ENCODE measurements around the gene CDRT15L2.
"Not testable (repeated sequence)": the region's sequence is repeated elsewhere in the genome, so short reads cannot be mapped to it uniquely, and the experiment has no call there.

CDRT15L2 gene

DNA sequence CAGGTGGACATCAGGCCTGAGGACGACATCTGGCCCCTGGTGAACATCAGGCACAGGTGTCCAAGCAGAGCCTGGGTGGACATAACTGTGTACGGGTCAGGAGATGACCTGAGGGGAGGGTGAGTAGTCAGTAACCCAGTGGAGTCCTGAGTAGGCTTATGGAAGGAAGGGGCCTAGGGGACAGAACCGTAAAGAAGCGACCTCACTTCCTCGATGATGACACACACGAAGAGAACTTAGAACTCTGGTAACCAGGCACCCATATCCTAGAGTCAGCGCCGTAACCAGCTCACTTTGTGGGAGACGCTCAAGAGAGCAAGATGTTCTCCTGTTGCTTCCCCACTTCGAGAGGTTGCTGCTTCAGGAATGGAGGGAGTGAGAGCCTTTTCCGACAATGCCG is at the start of gene CDRT15L2:
CDRT15L2 (plus strand) TSS at position 301 of the 400 bp plus-strand sequence; CDS start at position 321, 20 bp downstream.
- in situ Hi-C loops (cut with MboI; ENCODE audit: low sequenced_read_pairs), result not testable (repeated sequence)

DNA sequence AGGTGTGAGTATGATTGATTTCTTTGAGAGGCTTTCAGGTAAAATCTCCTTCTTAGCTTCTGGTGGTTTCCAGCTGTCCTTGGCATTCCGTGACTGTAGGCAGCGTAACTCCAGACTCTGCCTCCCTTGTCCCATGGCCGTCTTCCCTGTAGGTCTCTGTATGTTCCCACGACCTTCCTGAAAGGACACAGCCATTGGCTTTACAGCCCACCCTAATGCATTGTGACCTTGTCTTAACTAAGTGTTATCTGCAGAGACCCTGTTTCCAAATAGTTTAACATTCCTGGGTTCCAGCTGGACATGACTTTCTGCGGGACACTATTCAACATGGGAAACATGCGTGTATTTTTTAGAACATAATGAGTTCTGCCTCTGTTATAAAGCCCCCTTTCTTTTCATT is 49.4 kb upstream of the CDRT15L2 start:
- in situ Hi-C loops (cut with MboI; ENCODE audit: low sequenced_read_pairs), result not testable (repeated sequence)

DNA sequence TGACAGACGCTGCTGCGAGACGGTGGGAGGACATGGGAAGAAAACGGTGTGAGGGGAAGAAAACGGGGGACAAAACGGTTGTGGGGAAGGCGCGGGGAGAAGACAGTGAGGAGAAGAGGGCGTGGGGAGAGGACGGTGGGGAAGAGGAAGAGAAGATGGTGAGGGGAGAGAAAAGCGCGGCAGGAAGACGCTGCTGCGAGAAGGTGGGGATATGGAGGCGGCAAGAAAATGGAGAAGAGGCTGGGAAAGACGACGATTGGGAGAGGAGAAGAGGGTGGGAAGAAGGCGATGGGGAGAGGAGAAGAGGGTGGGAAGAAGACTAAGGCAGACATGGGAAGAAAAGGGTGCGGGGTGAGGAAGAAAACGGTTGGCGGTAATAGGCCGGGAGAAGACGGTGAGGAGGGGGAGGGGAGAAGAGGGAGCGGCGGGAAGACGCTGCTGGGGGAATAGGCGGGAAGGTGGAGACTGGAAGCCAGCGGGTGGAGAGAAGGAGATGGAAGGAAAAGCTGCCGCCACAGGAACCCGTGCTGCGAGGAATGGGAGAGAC is 46.9 kb upstream of the CDRT15L2 start:
- in situ Hi-C loops (cut with MboI; ENCODE audit: low sequenced_read_pairs), result not testable (repeated sequence)

DNA sequence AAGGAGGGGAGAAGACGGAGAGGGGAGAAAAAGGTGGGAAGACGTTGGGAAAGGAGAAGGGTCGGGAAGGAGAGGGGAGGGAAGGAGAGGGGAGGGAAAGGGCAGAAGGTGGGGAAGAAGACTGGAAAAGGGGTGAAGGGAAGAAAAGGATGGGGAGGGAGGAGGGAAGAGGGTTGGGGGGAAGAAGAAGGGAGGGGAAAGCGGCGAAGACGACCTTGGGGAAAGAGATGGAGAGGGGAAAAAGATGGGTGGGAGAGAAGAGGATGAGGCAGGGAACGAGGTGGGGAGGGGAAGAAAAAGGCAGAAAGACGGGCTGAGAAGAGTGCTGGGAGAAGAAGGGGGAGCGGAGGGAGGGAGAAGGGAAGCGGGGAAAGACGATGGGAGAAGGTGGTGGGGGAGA is 46.3 kb upstream of the CDRT15L2 start:
- in situ Hi-C loops (cut with MboI; ENCODE audit: low sequenced_read_pairs), result not testable (repeated sequence)

DNA sequence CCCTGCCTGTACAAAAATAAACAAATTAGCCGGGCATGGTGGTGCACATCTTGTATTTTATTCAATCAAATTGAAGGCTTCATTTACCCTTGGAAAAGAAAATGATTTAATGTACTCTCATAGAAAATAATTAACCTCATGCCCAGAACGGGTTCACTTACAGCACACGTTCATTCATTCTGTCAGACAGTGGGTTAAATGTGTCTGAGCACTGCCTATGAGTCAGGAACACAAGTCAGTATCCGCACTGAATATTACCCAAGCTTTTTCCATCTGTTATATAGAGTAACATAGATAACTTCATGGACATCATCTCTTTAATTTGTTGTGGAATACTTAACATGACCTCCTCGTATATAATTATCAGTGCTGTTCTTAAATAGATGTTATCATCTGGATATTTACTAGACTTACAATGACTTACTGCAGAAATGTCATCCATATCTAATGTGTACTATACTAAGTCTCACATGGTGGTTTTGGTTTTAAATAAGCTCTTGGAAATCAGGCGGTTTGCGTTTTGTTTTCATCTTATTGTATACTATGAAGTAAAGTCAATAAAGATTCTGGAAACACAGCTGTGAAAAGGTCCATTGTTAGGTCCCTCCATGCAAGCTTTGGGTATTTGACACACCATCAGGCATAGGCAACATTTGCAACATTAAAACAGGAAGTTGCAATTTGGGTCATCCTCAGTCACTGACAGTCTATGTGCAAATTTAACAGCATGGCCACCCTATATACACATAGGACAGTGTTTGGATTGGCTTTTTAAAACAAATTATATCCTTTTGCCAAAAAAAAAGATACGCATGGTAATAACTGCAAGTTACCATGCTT is 44.6 kb upstream of the CDRT15L2 start:
- in situ Hi-C loops (cut with MboI; ENCODE audit: low sequenced_read_pairs), result not testable (repeated sequence)

DNA sequence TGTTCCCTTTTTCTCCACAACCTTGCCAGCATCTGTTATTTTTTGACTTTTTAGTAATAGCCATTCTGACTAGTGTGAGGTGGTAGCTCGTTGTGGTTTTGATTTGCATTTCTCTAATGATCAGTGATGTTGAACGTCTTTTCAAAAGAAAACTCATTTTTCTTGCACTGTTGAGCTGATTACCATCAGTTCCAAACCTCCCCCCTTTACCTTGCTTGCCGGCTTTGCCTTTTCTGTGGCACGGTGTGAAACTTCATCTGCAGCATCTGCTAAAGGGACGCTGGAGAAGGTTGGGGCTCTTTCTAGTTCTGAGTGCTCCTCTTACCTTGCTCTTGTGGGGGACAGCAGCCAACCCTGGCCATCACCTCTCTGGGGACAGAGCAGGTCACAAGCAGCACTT is 39.1 kb upstream of the CDRT15L2 start:
- in situ Hi-C loops (cut with MboI; ENCODE audit: low sequenced_read_pairs), result not testable (repeated sequence)

DNA sequence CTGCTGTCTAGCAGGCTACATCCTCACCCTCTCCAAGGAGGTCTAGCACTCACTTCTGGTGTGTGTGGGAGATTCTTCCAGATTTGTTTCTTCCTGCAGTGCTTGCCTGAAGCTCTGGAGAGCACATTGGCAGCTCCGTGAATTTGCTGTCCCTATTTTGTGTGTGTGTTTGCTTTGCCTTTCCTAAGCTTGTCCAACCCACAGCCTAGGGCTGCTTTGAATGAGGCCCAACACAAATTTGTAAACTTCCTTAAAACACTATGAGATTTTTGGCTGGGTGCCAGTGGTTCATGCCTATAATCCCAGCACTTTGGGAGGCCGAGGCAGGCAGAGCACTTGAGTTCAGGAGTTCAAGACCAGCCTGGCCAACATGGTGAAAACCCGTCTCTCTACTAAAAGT is 38.7 kb upstream of the CDRT15L2 start:
- in situ Hi-C loops (cut with MboI; ENCODE audit: low sequenced_read_pairs), result not testable (repeated sequence)

DNA sequence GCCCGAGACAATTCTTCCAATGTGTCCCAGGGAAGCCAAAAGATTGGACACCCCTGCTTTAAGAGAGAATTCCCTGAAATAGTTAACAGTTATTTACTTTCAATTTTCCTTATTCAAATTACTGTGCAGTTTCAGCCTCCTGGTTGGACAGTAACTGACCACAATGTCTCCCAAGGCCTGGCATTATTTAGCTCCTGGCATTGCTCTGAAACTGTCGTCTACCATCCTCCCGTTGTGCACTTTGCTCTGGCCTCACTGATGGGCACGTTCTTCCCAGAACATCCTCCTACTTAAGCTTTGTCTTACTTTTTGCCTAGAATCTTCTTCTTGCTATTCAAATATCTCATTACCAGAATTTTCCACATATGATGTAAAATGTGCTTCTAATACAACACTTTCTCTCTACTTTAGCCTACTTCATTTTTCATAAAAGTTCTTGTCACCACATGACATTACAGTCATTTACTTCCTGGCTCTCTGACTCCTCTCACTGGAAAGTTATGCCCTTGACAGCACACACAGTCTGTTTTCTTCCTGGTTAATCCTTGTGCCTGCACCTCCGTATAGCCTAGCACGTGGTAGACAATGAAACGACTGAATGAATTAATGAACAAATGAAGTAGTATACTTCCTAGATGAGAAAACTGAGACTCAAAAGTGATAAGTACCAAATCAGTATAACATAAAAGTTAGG is 37.5 kb upstream of the CDRT15L2 start:
- in situ Hi-C loops (cut with MboI; ENCODE audit: low sequenced_read_pairs), result not testable (repeated sequence)

DNA sequence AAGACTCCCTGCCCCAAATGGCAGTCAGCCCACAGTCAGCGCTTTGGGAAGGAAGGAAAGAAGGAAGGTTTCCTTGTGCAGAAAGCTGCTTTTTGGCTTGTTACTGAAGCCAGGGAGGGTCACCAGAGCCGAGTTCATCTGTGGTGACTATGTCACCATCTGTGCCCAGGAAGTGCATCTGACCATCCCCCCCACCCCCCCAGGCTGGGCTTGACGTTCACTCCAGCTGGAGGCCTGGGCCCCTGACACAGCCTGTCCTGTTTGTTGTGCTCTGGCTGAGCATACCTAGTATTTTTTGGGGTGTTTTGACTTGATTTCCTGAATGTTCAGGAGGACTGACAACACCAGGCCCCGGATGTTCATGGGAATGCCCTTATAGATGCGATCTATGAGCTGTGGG is 31.6 kb upstream of the CDRT15L2 start:
- in situ Hi-C loops (cut with MboI; ENCODE audit: low sequenced_read_pairs), result not testable (repeated sequence)

DNA sequence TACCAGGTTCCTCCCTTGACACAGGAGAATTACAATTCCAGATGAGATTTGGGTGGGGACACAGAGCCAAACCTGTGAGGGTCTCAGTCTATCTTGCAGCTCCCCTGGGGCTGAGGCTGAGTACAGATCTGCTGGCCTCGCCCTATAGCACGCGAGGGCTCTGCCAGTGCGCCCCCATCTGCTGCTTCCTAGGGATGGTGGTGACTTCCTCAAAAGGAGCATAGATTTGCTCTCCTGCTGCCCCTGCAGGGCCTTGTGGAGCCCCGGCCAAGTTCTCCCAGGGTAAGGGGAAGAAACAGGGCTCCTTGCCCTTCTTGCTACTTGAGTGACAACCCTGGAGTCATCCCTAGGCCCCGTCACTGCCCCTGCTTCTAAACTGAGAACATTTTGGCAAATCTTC is 26.6 kb upstream of the CDRT15L2 start:
- in situ Hi-C loops (cut with MboI; ENCODE audit: low sequenced_read_pairs), result not testable (repeated sequence)

DNA sequence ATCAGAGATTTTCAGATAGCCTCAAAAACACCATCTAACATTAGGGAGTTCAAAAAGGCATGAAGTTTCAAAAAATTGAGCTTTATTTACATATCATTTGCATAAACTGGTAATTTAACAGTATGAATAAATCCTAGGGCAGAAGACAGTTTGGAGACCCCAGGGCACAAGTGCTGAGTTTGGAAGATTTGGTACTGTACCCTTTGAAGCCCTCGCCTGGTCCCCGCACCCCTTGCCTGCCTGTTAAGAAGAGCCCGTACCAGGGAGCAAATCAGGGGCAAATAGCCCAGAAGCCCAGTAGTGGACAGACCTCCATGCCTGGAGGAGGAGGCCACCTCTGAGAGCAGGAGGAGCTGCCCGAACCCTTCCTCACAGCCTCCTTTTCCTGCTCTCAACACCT is 24.8 kb upstream of the CDRT15L2 start:
- in situ Hi-C loops (cut with MboI; ENCODE audit: low sequenced_read_pairs), result not testable (repeated sequence)

DNA sequence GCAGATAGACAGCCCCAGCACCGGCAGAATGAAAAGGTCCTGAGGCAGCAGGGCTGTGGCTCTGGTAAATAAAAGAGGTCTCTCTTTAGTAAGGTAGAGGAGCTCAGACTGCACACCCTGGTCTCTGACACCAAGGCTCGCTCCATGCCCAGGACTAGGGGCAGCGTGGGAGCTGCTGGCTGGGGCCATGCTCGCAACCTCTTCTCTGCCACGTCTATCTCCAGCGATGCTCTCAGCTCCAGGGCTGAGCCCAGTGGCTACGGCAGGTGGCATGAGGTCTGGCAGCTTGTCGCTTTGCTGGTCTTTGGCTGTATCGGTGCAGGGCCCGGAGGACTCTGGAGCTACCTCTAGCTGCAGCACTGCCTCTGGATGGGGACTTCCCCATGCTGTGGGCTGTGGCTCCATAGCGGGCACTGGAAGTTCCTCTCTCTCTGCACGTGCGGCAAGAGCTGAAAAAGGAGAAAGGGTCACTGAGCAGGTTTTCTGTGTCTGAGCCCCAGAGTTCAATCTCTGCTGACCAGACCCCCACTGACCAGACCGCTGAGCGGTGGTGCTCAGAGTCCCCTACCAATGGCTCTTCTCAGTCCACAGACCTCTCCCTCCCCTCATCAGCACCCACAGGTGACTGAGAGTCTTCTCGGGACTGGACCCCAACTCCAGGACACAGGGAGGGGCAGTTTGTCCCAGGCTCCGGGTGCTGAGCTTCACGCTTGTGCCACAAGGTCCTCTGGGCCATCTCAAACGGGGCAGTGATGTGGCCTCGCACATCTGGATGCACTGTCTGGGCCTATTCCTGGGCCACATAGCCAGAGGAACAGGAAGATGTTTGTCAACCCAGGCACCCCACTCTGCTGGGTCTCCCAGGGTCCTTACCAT is 24.2 kb upstream of the CDRT15L2 start:
- in situ Hi-C loops (cut with MboI; ENCODE audit: low sequenced_read_pairs), result not testable (repeated sequence)

DNA sequence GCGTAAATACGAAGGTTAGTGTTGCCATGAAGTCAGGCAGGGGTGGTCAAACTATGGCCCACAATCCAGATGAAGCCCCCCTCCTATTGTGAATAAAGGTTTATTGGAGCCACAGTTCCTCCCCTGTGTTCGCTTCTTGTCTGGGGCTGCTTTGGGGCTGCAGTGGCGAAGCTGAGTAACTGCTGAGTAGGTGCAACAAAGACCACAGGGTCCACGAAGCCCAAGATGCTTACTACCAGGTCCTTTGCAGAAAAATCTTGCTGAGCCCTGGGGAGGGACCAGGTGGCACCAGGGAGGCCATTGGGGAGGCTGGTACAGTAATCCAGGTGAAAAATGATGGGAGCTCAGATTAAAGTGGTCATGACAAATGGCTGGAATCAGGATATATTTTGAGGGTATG is 21.4 kb upstream of the CDRT15L2 start:
- in situ Hi-C loops (cut with MboI; ENCODE audit: low sequenced_read_pairs), result not testable (repeated sequence)

DNA sequence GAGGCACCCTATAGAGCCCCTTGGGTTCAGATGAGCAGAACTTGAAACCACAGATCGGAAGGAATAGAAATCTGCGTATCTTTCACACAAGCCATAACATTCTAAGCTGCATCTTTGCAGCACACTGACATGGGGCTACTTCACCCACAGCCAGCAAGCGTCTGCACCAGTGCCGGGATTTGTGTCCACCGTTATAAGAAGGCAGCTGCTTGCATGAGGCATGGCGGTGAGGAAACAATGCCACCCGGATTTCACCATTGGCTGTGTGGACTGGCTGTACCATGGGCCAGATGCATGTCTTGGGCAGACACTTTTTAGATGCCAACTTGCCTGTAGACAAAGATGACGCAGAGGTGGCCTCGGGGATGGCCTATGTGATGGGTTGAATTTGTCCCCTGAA is 20.5 kb upstream of the CDRT15L2 start:
- in situ Hi-C loops (cut with MboI; ENCODE audit: low sequenced_read_pairs), result not testable (repeated sequence)

DNA sequence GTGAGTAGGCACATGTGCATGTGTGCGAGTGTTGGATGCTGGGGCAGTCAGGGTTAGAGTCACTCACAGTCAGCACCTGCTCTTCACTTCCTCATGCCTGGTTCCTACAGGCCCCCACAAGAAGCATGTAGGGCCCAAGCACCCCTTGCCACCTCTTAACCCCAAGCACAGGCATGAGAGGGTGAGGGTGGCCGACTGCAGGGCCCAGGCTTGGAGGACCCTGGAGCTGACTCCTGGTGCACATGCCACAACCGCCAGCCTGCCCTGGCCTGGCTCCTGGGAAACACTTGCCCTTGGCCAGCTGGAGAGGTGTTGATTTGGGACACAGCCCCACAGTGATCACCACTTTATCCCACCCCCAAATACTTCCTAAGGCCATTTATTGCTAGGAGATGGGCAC is 16.9 kb upstream of the CDRT15L2 start:
- in situ Hi-C loops (cut with MboI; ENCODE audit: low sequenced_read_pairs), result no loop called here

DNA sequence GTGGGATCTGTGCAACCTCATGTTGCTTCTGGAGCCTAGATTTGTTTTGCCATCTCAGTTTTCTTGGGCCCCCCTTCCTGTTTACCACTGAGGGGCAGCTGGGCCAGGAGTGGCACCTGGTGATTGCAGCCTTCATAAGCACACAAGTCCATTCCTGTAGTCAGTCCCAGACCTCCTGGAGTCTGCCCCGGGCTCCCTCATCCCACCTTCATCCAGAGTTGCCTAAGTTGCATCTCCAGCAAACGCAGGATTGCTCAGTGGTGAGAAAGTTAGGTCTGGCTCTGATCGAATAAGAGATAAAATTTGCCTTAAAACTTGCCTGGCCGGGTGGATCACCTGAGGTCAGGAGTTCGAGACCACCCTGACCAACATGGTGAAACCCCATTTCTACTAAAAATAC is 14.3 kb upstream of the CDRT15L2 start:
- in situ Hi-C loops (cut with MboI; ENCODE audit: low sequenced_read_pairs), result not testable (repeated sequence)

DNA sequence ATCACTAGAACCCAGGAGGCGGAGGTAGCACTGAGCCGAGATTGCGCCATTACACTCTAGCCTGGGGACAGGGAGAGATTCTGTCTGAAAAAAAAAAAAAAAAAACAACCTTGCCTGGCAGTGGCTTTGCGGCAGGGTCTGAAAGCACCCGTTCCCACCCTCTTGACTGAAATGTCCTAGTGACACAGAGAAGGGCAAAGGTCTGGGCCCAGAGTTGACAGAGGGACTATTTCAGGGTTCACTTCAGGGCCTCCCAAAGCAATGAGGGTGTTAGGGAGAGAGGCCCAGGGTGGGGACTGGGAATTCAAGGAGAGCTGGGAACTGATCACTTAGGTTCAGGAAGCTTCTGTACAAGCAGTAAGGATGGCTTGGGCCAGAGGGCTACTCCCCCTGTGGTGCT is 13.8 kb upstream of the CDRT15L2 start:
- in situ Hi-C loops (cut with MboI; ENCODE audit: low sequenced_read_pairs), result no loop called here

DNA sequence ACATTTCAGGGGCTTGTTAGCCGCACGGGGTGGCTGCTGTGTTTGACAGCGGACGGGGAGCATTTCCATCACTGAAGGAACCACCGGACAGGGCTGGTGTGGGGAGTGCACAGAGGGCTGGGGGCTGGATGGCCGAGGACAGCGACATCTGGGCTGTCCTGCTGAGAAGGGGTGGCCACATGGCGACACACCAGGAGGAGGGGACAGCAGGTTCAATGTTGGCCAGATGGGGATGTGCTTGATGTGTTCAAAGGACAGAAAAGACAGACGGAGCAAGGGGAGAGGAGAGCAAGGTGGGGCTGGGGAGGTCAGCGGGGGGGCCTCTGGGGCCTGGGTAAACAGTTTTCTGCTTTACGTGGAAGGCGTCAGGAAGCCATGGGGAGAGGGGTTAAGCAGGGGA is 12.8 kb upstream of the CDRT15L2 start:
- in situ Hi-C loops (cut with MboI; ENCODE audit: low sequenced_read_pairs), result not testable (repeated sequence)

DNA sequence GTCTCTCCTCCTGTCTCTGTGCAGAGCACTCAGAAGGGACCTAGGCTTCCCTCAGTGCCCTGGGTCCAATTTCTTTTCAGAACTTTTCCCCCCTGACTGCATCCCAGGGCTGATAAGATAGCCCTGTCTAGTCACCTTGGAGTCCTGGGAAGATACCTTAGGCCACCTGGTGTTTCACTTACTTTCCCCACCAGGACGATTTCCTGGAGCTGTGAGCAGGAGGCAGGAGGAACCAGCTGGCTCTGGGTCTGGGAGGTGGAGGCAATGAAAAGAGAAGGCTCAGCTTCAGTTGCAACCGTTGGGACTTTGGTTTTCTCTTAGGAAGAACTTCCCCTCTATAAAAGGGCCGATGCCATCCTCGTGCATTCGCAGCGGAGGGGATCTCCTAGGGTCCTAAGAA is 12.1 kb upstream of the CDRT15L2 start:
- in situ Hi-C loops (cut with MboI; ENCODE audit: low sequenced_read_pairs), result not testable (repeated sequence)

DNA sequence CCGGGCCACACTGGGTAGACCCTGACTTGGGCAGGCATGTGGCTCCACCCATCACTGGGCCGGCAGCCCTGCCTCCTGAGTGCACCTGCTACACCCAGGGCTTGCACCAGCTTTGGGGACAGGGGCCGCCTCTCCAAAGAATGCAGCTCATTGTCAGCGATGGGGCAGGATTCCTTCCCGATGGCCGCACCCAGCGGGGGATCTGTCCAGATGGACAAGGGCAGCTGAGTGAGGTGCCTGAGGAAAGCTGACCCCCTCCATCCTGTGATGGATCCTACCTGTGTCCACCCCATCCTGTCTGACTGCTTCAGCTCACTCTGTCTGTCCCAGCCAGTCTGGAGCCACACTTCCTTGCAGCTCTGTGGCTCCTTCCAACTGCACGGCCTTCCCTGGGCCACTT is 10.9 kb upstream of the CDRT15L2 start:
- in situ Hi-C loops (cut with MboI; ENCODE audit: low sequenced_read_pairs), result not testable (repeated sequence)

DNA sequence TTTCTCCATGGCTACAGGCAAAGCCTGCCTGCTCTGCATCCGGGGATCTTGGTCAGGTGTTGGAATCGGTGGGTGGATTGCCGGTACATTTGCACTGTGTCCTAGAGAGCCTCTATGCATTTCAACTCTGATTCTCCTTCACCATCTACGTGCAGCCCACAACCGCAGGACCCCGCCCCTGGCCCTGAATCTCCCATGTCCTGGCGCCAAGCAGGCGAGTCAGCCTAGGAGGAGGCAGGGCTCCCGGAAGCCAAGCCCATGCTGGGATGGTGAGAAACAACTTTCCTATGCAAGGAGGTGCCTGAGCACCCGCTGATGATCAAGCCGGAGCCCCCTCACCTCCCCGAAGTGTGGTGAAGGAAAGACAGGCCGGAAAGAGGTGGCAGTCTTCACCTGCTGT is 7.9 kb upstream of the CDRT15L2 start:
- in situ Hi-C loops (cut with MboI; ENCODE audit: low sequenced_read_pairs), result not testable (repeated sequence)

All from HL-60/S4 treated with phorbol 12-myristate 13-acetate at 8.2 ng/mL for 4 days and 3 days (cell line).